PC-9 (cell line): ENCODE data around the gene TNS1. TPM values are rescaled to one million over a fixed set of nuclear protein-coding genes. Genes with fewer than 3 reads are reported as not detected.

Experiments
- BruUV-seq: library from RNA; stranded (reverse); fragments of 400-500 nt; replicated peaks from 2 replicates; lab custom pipeline; 2021; lab: Mats Ljungman, UMichigan
- CTCF ChIA-PET: fragments of 300-600 bp; sonication (Branson Sonifier 250); formaldehyde crosslinking; loops from one replicate; lab custom pipeline; 2022; ENCODE audit warnings: antibody characterized with exemption; lab: Charles Lee
- POLR2A ChIA-PET: fragments of 300-600 bp; sonication (Branson Sonifier 250); formaldehyde crosslinking; loops from one replicate; lab custom pipeline; 2022; ENCODE audit warnings: antibody characterized with exemption; ENCODE audit not compliant: unreplicated experiment; lab: Charles Lee
- DNase-seq, 2 experiments: peaks; one replicate each; pipeline versions ENCODE4 v3.0.0 to v3.0.0-alpha.2; 2015 to 2022; ENCODE audit warnings: mixed read lengths in 1 of 2
- H2AFZ ChIP-seq: fragments of 200-600 bp; sonication (generic); 2 replicates; pipeline ENCODE4 v1.8.1; 2017; ENCODE audit warnings: antibody characterized with exemption
- H3F3A ChIP-seq: fragments of 200-600 bp; sonication (generic); 2 replicates; pipeline ENCODE4 v1.8.1; 2017; ENCODE audit warnings: antibody characterized with exemption, mild to moderate bottlenecking, low read depth; ENCODE audit not compliant: insufficient read depth
- H3K27ac ChIP-seq: fragments of 200-600 bp; sonication (generic); 2 replicates; pipeline ENCODE4 v1.6.1; 2016; ENCODE audit warnings: mixed run types
- H3K27me3 ChIP-seq: fragments of 200-600 bp; sonication (generic); 2 replicates; pipeline ENCODE4 v1.6.1; 2016; ENCODE audit warnings: low read depth, mixed run types; ENCODE audit not compliant: insufficient read depth
- H3K36me3 ChIP-seq: fragments of 200-600 bp; sonication (generic); 2 replicates; pipeline ENCODE4 v1.6.1; 2016; ENCODE audit warnings: low read depth, mixed run types
- H3K4me1 ChIP-seq: fragments of 200-600 bp; sonication (generic); replicated peaks from 2 replicates; pipeline ENCODE4 v1.6.1; 2016; ENCODE audit warnings: mixed run types; ENCODE audit not compliant: insufficient read depth
- H3K4me2 ChIP-seq: fragments of 200-600 bp; sonication (generic); 2 replicates; pipeline ENCODE4 v1.6.1; 2017; ENCODE audit warnings: mixed run types
- H3K4me3 ChIP-seq: fragments of 200-600 bp; sonication (generic); 2 replicates; pipeline ENCODE4 v1.6.1; 2016; ENCODE audit warnings: mixed run types
- H3K79me2 ChIP-seq: fragments of 200-600 bp; sonication (generic); 2 replicates; pipeline ENCODE4 v1.6.1; 2017; ENCODE audit warnings: low read depth, mixed run types
- H3K9me2 ChIP-seq: fragments of 200-600 bp; sonication (generic); 2 replicates; pipeline ENCODE4 v1.8.1; 2017; ENCODE audit warnings: mild to moderate bottlenecking; ENCODE audit not compliant: insufficient read depth
- H3K9me3 ChIP-seq: fragments of 200-600 bp; sonication (generic); 2 replicates; pipeline ENCODE4 v1.8.1; 2016; ENCODE audit warnings: low read depth; ENCODE audit not compliant: insufficient read depth
- H4K20me1 ChIP-seq: fragments of 200-600 bp; sonication (generic); 2 replicates; pipeline ENCODE4 v1.8.1; 2017; ENCODE audit not compliant: insufficient read depth
- EZH2 ChIP-seq: fragments of 200-600 bp; sonication (generic); IDR thresholded peaks from 2 replicates; pipeline ENCODE4 v1.8.0; 2017; ENCODE audit warnings: antibody characterized with exemption, low read depth
- intact Hi-C: fragments of 100-400 bp; cut with micrococcal nuclease; formaldehyde crosslinking; loops from one replicate; pipeline ENCODE4 v1.10.0; 2022; ENCODE audit not compliant: unreplicated experiment
- total RNA-seq: library from RNA; stranded (reverse); gene quantifications from 2 replicates; pipeline ENCODE4 v1.2.3, GENCODE V29; 2021
- TF ChIP-seq, protein P1 (sequence below): fragments of 200-600 bp; sonication (generic); conservative IDR thresholded peaks from 2 replicates; pipeline ENCODE4 v1.6.1; 2017; ENCODE audit warnings: mixed run types, antibody characterized with exemption, mild to moderate bottlenecking, moderate library complexity

Gene TNS1
- total RNA-seq, 1 experiment from 2014 or later = 5.5 TPM

DNA sequence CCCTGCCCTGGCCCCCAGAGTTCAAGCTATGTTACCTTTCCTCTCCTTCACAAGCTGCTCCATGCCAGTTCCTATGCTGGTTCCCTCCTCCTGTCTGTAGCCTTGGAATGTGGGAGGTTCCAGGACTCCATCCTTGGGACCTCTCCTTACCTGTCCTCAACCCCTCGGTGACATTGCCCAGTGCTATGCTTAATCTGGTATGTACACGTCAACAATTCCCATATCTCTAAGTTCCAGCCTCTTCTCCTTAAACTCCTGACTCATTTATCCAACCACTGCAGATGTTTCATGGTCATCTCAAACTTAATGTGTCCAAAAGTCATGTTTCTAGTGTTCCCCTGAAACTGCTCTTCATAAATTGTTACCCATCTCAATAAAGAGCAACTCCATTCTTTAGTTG lies 160.8 kb downstream of the TNS1 start:
- TF ChIP-seq, protein P1, sequence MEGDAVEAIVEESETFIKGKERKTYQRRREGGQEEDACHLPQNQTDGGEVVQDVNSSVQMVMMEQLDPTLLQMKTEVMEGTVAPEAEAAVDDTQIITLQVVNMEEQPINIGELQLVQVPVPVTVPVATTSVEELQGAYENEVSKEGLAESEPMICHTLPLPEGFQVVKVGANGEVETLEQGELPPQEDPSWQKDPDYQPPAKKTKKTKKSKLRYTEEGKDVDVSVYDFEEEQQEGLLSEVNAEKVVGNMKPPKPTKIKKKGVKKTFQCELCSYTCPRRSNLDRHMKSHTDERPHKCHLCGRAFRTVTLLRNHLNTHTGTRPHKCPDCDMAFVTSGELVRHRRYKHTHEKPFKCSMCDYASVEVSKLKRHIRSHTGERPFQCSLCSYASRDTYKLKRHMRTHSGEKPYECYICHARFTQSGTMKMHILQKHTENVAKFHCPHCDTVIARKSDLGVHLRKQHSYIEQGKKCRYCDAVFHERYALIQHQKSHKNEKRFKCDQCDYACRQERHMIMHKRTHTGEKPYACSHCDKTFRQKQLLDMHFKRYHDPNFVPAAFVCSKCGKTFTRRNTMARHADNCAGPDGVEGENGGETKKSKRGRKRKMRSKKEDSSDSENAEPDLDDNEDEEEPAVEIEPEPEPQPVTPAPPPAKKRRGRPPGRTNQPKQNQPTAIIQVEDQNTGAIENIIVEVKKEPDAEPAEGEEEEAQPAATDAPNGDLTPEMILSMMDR = no peak
- TF ChIP-seq EZH2 = no peak
- Histone ChIP-seq H3K36me3 (no peaks in the 10 kb centered on the region), H3K27me3 (no peaks in the 10 kb centered on the region; the same call in 1 of the 2 replicates), H3K9me2 (no peaks in the 10 kb centered on the region), H3K79me2 (no peaks in the 10 kb centered on the region), H3F3A (no peaks in the 10 kb centered on the region), H3K4me2 (no peak overlapping the region), H3K27ac (no peak overlapping the region), H4K20me1 (no peaks in the 10 kb centered on the region), H2AFZ (no peak overlapping the region), H3K4me1 (no peaks in the 10 kb centered on the region), H3K9me3 (peaks cover 5% of the 10 kb centered on the region), H3K4me3 (no peak overlapping the region)
- POLR2A ChIA-PET = no interaction called here
- no TSS peak for BruUV-seq
- CTCF ChIA-PET = no interaction called here
- DNase-seq = no peak
- intact Hi-C loops = no loop called here

DNA sequence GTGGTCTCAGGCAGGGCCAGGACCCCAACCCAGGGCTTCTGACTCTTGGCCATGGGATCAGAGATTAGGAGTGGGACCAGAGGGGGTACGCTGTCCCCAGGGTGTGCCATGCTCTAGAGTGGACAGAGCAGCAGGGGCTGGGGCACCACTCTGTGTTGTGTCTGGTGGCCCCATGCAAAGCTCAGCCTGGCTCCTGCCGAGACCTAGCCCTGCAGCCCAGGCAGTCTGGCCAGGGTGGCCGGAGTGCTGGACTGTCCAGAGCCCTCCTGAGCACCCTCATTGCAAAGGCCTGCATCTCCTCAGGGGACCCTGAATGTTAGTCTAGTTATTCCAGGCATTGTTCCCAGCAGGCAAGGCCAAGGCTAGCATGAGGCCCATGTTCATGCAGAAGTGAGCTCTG lies 162.3 kb downstream of the TNS1 start:
- Histone ChIP-seq H2AFZ (no peak overlapping the region), H3F3A (no peaks in the 10 kb centered on the region), H3K79me2 (no peaks in the 10 kb centered on the region), H3K4me2 (no peak overlapping the region), H3K9me2 (no peaks in the 10 kb centered on the region), H4K20me1 (no peaks in the 10 kb centered on the region), H3K27me3 (no peaks in the 10 kb centered on the region; the same call in 1 of the 2 replicates), H3K4me1 (no peaks in the 10 kb centered on the region), H3K36me3 (no peaks in the 10 kb centered on the region), H3K4me3 (no peak overlapping the region), H3K27ac (no peak overlapping the region), H3K9me3 (peaks cover 5% of the 10 kb centered on the region)
- ChIA-PET POLR2A (no interaction called here), CTCF (no interaction called here)
- intact Hi-C loops = no loop called here
- no peak for DNase-seq
- BruUV-seq = no TSS peak
- no peak for TF ChIP-seq EZH2
- TF ChIP-seq, protein P1 = no peak

DNA sequence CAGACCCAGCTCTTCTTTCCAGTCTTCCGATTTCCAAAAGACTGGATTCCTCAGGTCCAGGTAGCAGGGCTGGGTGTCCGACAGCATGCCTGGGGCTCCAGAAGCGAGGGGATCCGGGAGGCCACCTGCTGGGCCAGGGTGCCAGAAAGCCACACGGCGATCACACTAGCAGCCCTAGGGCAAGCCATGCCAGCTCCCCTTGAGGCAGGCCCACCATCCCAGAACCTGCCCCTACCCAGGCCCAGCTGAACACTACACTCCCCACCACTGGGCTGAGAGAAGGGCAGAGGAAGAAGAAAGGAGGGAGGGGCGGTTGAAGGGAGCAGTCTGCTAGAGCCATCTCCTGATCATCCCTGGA lies 163.1 kb downstream of the TNS1 start:
- Histone ChIP-seq H3K4me3 (no peak overlapping the region), H3K27ac (no peak overlapping the region), H4K20me1 (no peaks in the 10 kb centered on the region), H2AFZ (no peak overlapping the region), H3K79me2 (no peaks in the 10 kb centered on the region), H3K4me2 (no peak overlapping the region), H3F3A (no peaks in the 10 kb centered on the region), H3K27me3 (no peaks in the 10 kb centered on the region; the same call in 1 of the 2 replicates), H3K9me3 (peaks cover 2% of the 10 kb centered on the region), H3K9me2 (no peaks in the 10 kb centered on the region), H3K36me3 (no peaks in the 10 kb centered on the region), H3K4me1 (no peaks in the 10 kb centered on the region)
- TF ChIP-seq, protein P1 = no peak
- TF ChIP-seq EZH2 = no peak
- intact Hi-C loops = no loop called here
- ChIA-PET POLR2A (no interaction called here), CTCF (no interaction called here)
- DNase-seq = no peak
- no TSS peak for BruUV-seq
